Body of pancreas (tissue), 4 donors: ENCODE results near the gene TCAIM. TPM values are rescaled to one million over a fixed set of nuclear protein-coding genes. Genes with fewer than 3 reads are reported as not detected.

Experiments used
- ATAC-seq: fragments of 150-250 bp; one replicate; pipeline ENCODE4 v1.9.1; 2016
- DNase-seq, 4 donors: peaks; one replicate each; pipeline ENCODE4 v3.0.0-alpha.2; 2019
- H3K27ac ChIP-seq, 4 donors: fragments of 200-600 bp; sonication (generic); 1 replicate in 3 of 4; 2 replicates in 1 of 4; pipeline versions ENCODE4 v1.5.1 to v1.6.1; 2016 to 2019; ENCODE audit warnings: mild to moderate bottlenecking in 1 of 4, mixed read lengths in 1 of 4, moderate library complexity in 1 of 4
- H3K27me3 ChIP-seq, 2 donors: fragments of 200-600 bp; sonication (generic); one replicate each; pipeline ENCODE4 v1.6.0; 2016; ENCODE audit warnings: mild to moderate bottlenecking in 1 of 2
- H3K36me3 ChIP-seq, 2 donors: fragments of 200-600 bp; sonication (generic); replicated peaks in 1 of 2; 2 replicates each; pipeline ENCODE4 v1.5.1; 2016; ENCODE audit warnings: low read depth in 2 of 2; ENCODE audit not compliant: insufficient read depth in 1 of 2
- H3K4me1 ChIP-seq: fragments of 200-600 bp; sonication (generic); one replicate; pipeline ENCODE4 v1.6.0; 2016
- H3K4me3 ChIP-seq, 2 donors: fragments of 200-600 bp; sonication (generic); 1 replicate in 1 of 2; 2 replicates in 1 of 2; pipeline ENCODE4 v1.5.1; 2016 to 2019
- H3K9me3 ChIP-seq, 3 donors: fragments of 200-600 bp; sonication (generic); 1 replicate in 2 of 3; 2 replicates in 1 of 3; pipeline ENCODE4 v1.5.1; 2016
- CTCF ChIP-seq, 7 experiments: fragments of 450-650 bp in 4 of 7; fragments of 200-600 bp in 3 of 7; sonication (generic) in 3 of 7; IDR thresholded peaks; one replicate each; pipeline ENCODE4 v1.5.1; 2016 to 2019; ENCODE audit warnings: antibody characterized with exemption in 7 of 7
- POLR2A ChIP-seq, 3 donors: fragments of 450-650 bp; IDR thresholded peaks; one replicate each; pipeline ENCODE4 v1.6.1; 2016; ENCODE audit warnings: antibody characterized with exemption in 3 of 3, mild to moderate bottlenecking in 2 of 3
- WGBS, 2 donors: methylation state at CpG; one replicate each; pipeline ENCODE4 v1.1.5; 2017; 5-methylcytosine and 5-hydroxymethylcytosine counted together
- intact Hi-C: fragments of 100-400 bp; cut with DNase I; formaldehyde crosslinking; loops from one replicate; pipeline ENCODE4 v1.15.1; 2023
- total RNA-seq, 2 donors: library from RNA; depleted of rRNA; stranded (reverse); fragments of >200 nt; gene quantifications; one replicate each; pipeline ENCODE4 v1.1.0, GENCODE V29; 2016

Gene TCAIM
- total RNA-seq, result 10 to 100 TPM; 14.8 to 15.6 TPM

- Histone ChIP-seq H3K36me3 (no peaks in the 10 kb centered on the region), H3K4me3 (peak within 1 kb of the TSS; percentile 47 to 58), H3K9me3 (no peaks in the 10 kb centered on the region), H3K4me1 (peaks cover 24% of the 10 kb centered on the region), H3K27ac (peak within 1 kb of the TSS; percentile 90 to 100 (median 97)), H3K27me3 (no peaks in the 10 kb centered on the region)
- 0 to 1% methylated on average over 44 to 76 of the region's 77 CpGs for WGBS, 2 donors
- TF ChIP-seq POLR2A (IDR thresholded peaks at IDR 0.05), result peak; percentile 88 to 92 (median 89)
- TF ChIP-seq CTCF (IDR thresholded peaks at IDR 0.05), result no peak
- peak; percentile 98 to 99 (median 99) for DNase-seq
- intact Hi-C loops, result no loop called here
- ATAC-seq, result peak; percentile 98
These were observed at the start of gene TCAIM for GRCh38 chr3:44338010-44338827. TCAIM (plus strand) TSS chr3:44338766; CDS start chr3:44354783, 16,017 bp downstream.

- ATAC-seq, result no peak
- TF ChIP-seq CTCF (IDR thresholded peaks at IDR 0.05), result no peak
- H3K27me3 ChIP-seq, result no peaks in the 10 kb centered on the region
- H3K36me3 ChIP-seq, result no peaks in the 10 kb centered on the region
- no peak overlapping the region for H3K27ac ChIP-seq
- no peaks in the 10 kb centered on the region for H3K4me1 ChIP-seq
- intact Hi-C loops, result no loop called here
- DNase-seq, result no peak
- 51 to 57% methylated on average over 3 of the region's 3 CpGs for WGBS, 2 donors
- no peaks in the 10 kb centered on the region for H3K9me3 ChIP-seq
- no peak overlapping the region for H3K4me3 ChIP-seq
These were observed 48.6 kb upstream of the TCAIM start for GRCh38 chr3:44289882-44290462.

GRCh38 chr3:44292276-44292675 lies 46.3 kb upstream of the TCAIM start:
- no peak for DNase-seq
- Histone ChIP-seq H3K4me3 (no peak overlapping the region), H3K4me1 (no peaks in the 10 kb centered on the region), H3K27me3 (no peaks in the 10 kb centered on the region), H3K9me3 (no peaks in the 10 kb centered on the region), H3K36me3 (no peaks in the 10 kb centered on the region), H3K27ac (no peak overlapping the region)
- WGBS, 2 donors, result 76% methylated on average over 2 of the region's 2 CpGs
- TF ChIP-seq CTCF (IDR thresholded peaks at IDR 0.05), result no peak
- TF ChIP-seq POLR2A (IDR thresholded peaks at IDR 0.05), result no peak
- intact Hi-C loops, result no loop called here
- no peak for ATAC-seq

- Histone ChIP-seq H3K9me3 (no peaks in the 10 kb centered on the region), H3K27me3 (no peaks in the 10 kb centered on the region), H3K4me1 (no peaks in the 10 kb centered on the region), H3K27ac (no peak overlapping the region), H3K4me3 (no peak overlapping the region), H3K36me3 (no peaks in the 10 kb centered on the region)
- DNase-seq (no peak), ATAC-seq (no peak)
- WGBS, 2 donors, result 78 to 95% methylated on average over 1 of the region's 1 CpG
- intact Hi-C loops, result no loop called here
- TF ChIP-seq CTCF (IDR thresholded peaks at IDR 0.05) (no peak), POLR2A (IDR thresholded peaks at IDR 0.05) (no peak)
These were observed 45.6 kb upstream of the TCAIM start for GRCh38 chr3:44292947-44293346.
